GM12878 (cell line): ENCODE measurements around the gene ASIC2. TPM values are rescaled to one million over a fixed set of nuclear protein-coding genes. Genes with fewer than 3 reads are reported as not detected.

Experiments
- ATAC-seq: fragments of 200-7000 bp; cut with Tn5 transposase; 3 replicates; pipeline ENCODE4 v1.9.1; 2020; ENCODE audit warnings: mild to moderate bottlenecking, moderate library complexity
- BruUV-seq: library from RNA; stranded (reverse); fragments of 400-500 nt; replicated peaks from 2 replicates; lab custom pipeline; 2021; lab: Mats Ljungman, UMichigan
- CTCF ChIA-PET: fragments of 300-600 bp; sonication (Branson Sonifier 250); formaldehyde crosslinking; extraction: SDS; loops from one replicate; lab custom pipeline; 2021; ENCODE audit warnings: inconsistent platforms; lab: Yijun Ruan, JAX
- POLR2A ChIA-PET: fragments of 350-600 bp; formaldehyde crosslinking; extraction: SDS; loops from one replicate; lab custom pipeline; 2021; ENCODE audit warnings: inconsistent platforms; lab: Charles Lee
- RAD21 ChIA-PET: fragments of 300-600 bp; sonication (Branson Sonifier 250); formaldehyde crosslinking; loops from one replicate; lab custom pipeline; 2023; ENCODE audit warnings: antibody characterized with exemption; ENCODE audit not compliant: unreplicated experiment; lab: Charles Lee
- SMC1A ChIA-PET: fragments of 300-600 bp; sonication (Branson Sonifier 250); formaldehyde crosslinking; loops from one replicate; lab custom pipeline; 2023; ENCODE audit not compliant: unreplicated experiment, uncharacterized antibody; lab: Charles Lee
- DNase-seq: peaks from one replicate; pipeline ENCODE4 v3.0.0-alpha.2; 2011; ENCODE audit warnings: low read depth, low spot score
- FAIRE-seq: peaks from 3 replicates; lab custom pipeline; 2011; peaks lifted over from hg19 to GRCh38; lab: Jason Lieb, UNC
- H2AFZ ChIP-seq: 2 replicates; pipeline ENCODE4 v1.6.0; 2011; ENCODE audit warnings: low read depth, low read length, control low read depth; ENCODE audit not compliant: control insufficient read depth
- H3K27ac ChIP-seq: 2 replicates; pipeline ENCODE4 v1.5.1; 2011; ENCODE audit warnings: control low read depth; ENCODE audit not compliant: control insufficient read depth, insufficient read depth
- H3K27me3 ChIP-seq, 2 experiments: replicated peaks in 1 of 2; 2 replicates each; pipeline versions ENCODE4 v1.6.0 to v1.6.1; 2011; ENCODE audit warnings: low read length in 1 of 2; ENCODE audit not compliant: control insufficient read depth in 2 of 2, insufficient read depth in 2 of 2
- H3K36me3 ChIP-seq, 2 experiments: 2 replicates each; pipeline ENCODE4 v1.5.1; 2011; ENCODE audit warnings: low read length in 1 of 2; ENCODE audit not compliant: control insufficient read depth in 2 of 2, insufficient read depth in 2 of 2
- H3K4me1 ChIP-seq: 2 replicates; pipeline ENCODE4 v1.6.1; 2011; ENCODE audit warnings: mild to moderate bottlenecking, low read length, moderate library complexity, mixed read lengths; ENCODE audit not compliant: control insufficient read depth, insufficient read depth
- H3K4me2 ChIP-seq: 2 replicates; pipeline ENCODE4 v1.6.0; 2011; ENCODE audit warnings: control low read depth; ENCODE audit not compliant: control insufficient read depth, insufficient read depth
- H3K4me3 ChIP-seq: fragments of 200-600 bp; sonication (generic); 2 replicates; pipeline ENCODE4 v1.5.1; 2016
- H3K79me2 ChIP-seq: 2 replicates; pipeline ENCODE4 v1.6.0; 2011; ENCODE audit warnings: low read length; ENCODE audit not compliant: control insufficient read depth, insufficient read depth
- H3K9ac ChIP-seq: 2 replicates; pipeline ENCODE4 v1.8.0; 2011; ENCODE audit warnings: low read length, control low read depth, mixed read lengths; ENCODE audit not compliant: control insufficient read depth, insufficient read depth
- H3K9me3 ChIP-seq: replicated peaks from 3 replicates; pipeline ENCODE4 v1.5.1; 2011; ENCODE audit warnings: mild to moderate bottlenecking, low read length; ENCODE audit not compliant: control insufficient read depth, insufficient read depth
- H4K20me1 ChIP-seq: 2 replicates; pipeline ENCODE4 v1.6.0; 2011; ENCODE audit not compliant: control insufficient read depth, insufficient read depth
- ASH2L ChIP-seq: fragments of 300-600, 200-600 bp; sonication (generic); IDR thresholded peaks from 2 replicates; pipeline ENCODE4 v1.6.1; 2017; ENCODE audit warnings: low read depth, mild to moderate bottlenecking, borderline replicate concordance
- BHLHE40 ChIP-seq, 2 experiments: fragments of 450-650 bp in 1 of 2; IDR thresholded peaks; 2 replicates each; pipeline ENCODE4 v1.6.1; 2011 to 2017; ENCODE audit warnings: low read depth in 2 of 2, borderline replicate concordance in 1 of 2, improper control_type of control experiment in 1 of 2, low read length in 1 of 2, mild to moderate bottlenecking in 1 of 2
- CHD4 ChIP-seq: fragments of 200-600 bp; sonication (generic); IDR thresholded peaks from 2 replicates; pipeline ENCODE4 v1.6.1; 2016; ENCODE audit warnings: mild to moderate bottlenecking
- EED ChIP-seq: sonication (generic); IDR thresholded peaks from 2 replicates; pipeline ENCODE4 v1.6.1; 2016; ENCODE audit warnings: antibody characterized with exemption, low read depth
- ELK1 ChIP-seq: IDR thresholded peaks from 2 replicates; pipeline ENCODE4 v1.6.1; 2012; ENCODE audit warnings: low read depth, low read length, improper control_type of control experiment
- EP300 ChIP-seq, 2 experiments: fragments of 150-350 bp in 1 of 2; IDR thresholded peaks; 2 replicates each; pipeline ENCODE4 v1.6.1; 2011 to 2012; ENCODE audit warnings: low read depth in 2 of 2, low read length in 2 of 2, borderline replicate concordance in 1 of 2, improper control_type of control experiment in 1 of 2, inconsistent platforms in 1 of 2; ENCODE audit not compliant: control insufficient read depth in 1 of 2
- EZH2 ChIP-seq: IDR thresholded peaks from 2 replicates; pipeline ENCODE4 v1.6.1; 2012; ENCODE audit warnings: low read depth, mild to moderate bottlenecking, control low read depth, inconsistent platforms, low read length, borderline replicate concordance; ENCODE audit not compliant: control insufficient read depth
- HCFC1 ChIP-seq: fragments of 150-350 bp; IDR thresholded peaks from 2 replicates; pipeline ENCODE4 v1.6.1; 2014; ENCODE audit warnings: low read length
- JUND ChIP-seq: IDR thresholded peaks from 2 replicates; pipeline ENCODE4 v1.6.1; 2012; ENCODE audit warnings: low read depth, mild to moderate bottlenecking, low read length, improper control_type of control experiment, moderate library complexity
- NFIC ChIP-seq: IDR thresholded peaks from 2 replicates; pipeline ENCODE4 v1.6.1; 2012; ENCODE audit warnings: low read depth, mild to moderate bottlenecking, inconsistent platforms, low read length, moderate library complexity
- NR2C1 ChIP-seq: fragments of 450-650 bp; IDR thresholded peaks from 2 replicates; pipeline ENCODE4 v1.6.1; 2017; ENCODE audit warnings: antibody characterized with exemption, mild to moderate bottlenecking, moderate library complexity
- NR2C2 ChIP-seq: IDR thresholded peaks from 2 replicates; pipeline ENCODE4 v1.6.1; 2011; ENCODE audit warnings: borderline replicate concordance, low read depth; ENCODE audit not compliant: control insufficient read depth, insufficient read length
- PKNOX1 ChIP-seq: fragments of 450-650 bp; IDR thresholded peaks from 2 replicates; pipeline ENCODE4 v1.6.1; 2016; ENCODE audit warnings: mild to moderate bottlenecking
- RAD51 ChIP-seq: fragments of 450-650 bp; IDR thresholded peaks from 2 replicates; pipeline ENCODE4 v1.6.1; 2016; ENCODE audit warnings: moderate library complexity, mild to moderate bottlenecking, inconsistent platforms
- STAT1 ChIP-seq: fragments of 450-650 bp; conservative IDR thresholded peaks from 2 replicates; pipeline ENCODE4 v1.6.1; 2014; ENCODE audit warnings: antibody characterized with exemption, mild to moderate bottlenecking
- USF1 ChIP-seq: IDR thresholded peaks from 2 replicates; pipeline ENCODE4 v1.6.1; 2011; ENCODE audit warnings: borderline replicate concordance, low read depth, mild to moderate bottlenecking, moderate library complexity, mixed read lengths, low read length; ENCODE audit not compliant: insufficient read depth; ENCODE audit errors: extremely low read length
- YBX1 ChIP-seq: fragments of 450-650 bp; IDR thresholded peaks from 2 replicates; pipeline ENCODE4 v1.6.1; 2016; ENCODE audit warnings: antibody characterized with exemption
- ZBTB33 ChIP-seq: fragments of 450-650 bp; IDR thresholded peaks from 2 replicates; pipeline ENCODE4 v1.6.1; 2017; ENCODE audit warnings: mild to moderate bottlenecking
- ZNF622 ChIP-seq: fragments of 450-650 bp; IDR thresholded peaks from 2 replicates; pipeline ENCODE4 v1.6.1; 2017; ENCODE audit warnings: mild to moderate bottlenecking, inconsistent platforms
- WGBS: methylation state at CpG from one replicate; pipeline ENCODE4 v1.1.6; 2016; ENCODE audit warnings: low lambda C conversion rate; ENCODE audit not compliant: insufficient replicate concordance, insufficient coverage; ENCODE audit errors: missing lambda C conversion rate; 5-methylcytosine and 5-hydroxymethylcytosine counted together
- in situ Hi-C: fragments of 300-500 bp; cut with MboI; formaldehyde crosslinking; loops from 9 replicates; pipeline ENCODE4 v1.14.3; 2018; ENCODE audit warnings: mixed read lengths
- intact Hi-C: fragments of 100-400 bp; cut with micrococcal nuclease; formaldehyde crosslinking; loops from one replicate; pipeline ENCODE4 v1.14.2; 2022; ENCODE audit not compliant: unreplicated experiment
- polyA plus RNA-seq, 11 experiments: library from polyadenylated mRNA; depleted of rRNA in 4 of 11; unstranded in 6 of 11; stranded (reverse) in 5 of 11; fragments of >200 nt; fragmentation: Nextera tagmentation in 4 of 11; fragmentation: Illumina TruSeq in 1 of 11; extraction: Ambion mirVana in 4 of 11; extraction: Trizol in 1 of 11; gene quantifications; 1 replicate in 1 of 11; 2 replicates in 10 of 11; pipeline versions ENCODE4 v1.2.1 to v1.2.3, GENCODE V29; 2011 to 2016; ENCODE audit warnings: inconsistent platforms in 2 of 11, missing spikeins in 2 of 11, low read depth in 1 of 11
- total RNA-seq, 4 experiments: library from RNA; depleted of rRNA in 3 of 4; stranded (reverse); fragments of >200 nt in 3 of 4; fragmentation: Illumina TruSeq in 1 of 4; extraction: Trizol in 1 of 4; gene quantifications; 2 replicates each; pipeline versions ENCODE4 v1.2.1 to v1.2.3, GENCODE V29; 2013 to 2021

ASIC2 gene
- total and polyA plus RNA-seq, 10 of the 15 experiments (the other 5 are each of a cell fraction or from before 2014, with no cell fraction given) = not detected

GRCh38 chr17:33179151-33179550 lies 113.9 kb downstream of the ASIC2 start:
- H2AFZ ChIP-seq = no peak overlapping the region
- no peaks in the 10 kb centered on the region for H3K9me3 ChIP-seq
- peaks cover 3% of the 10 kb centered on the region in 2 experiments; a peak in 3 of 4 replicates for H3K27me3 ChIP-seq
- ChIA-PET SMC1A (no interaction called here), RAD21 (no interaction called here), POLR2A (no interaction called here), CTCF (no interaction called here)
- BruUV-seq = no TSS peak
- H3K36me3 ChIP-seq = no peaks in the 10 kb centered on the region
- no peaks in the 10 kb centered on the region for H3K79me2 ChIP-seq
- intact Hi-C loops (no loop called here), in situ Hi-C loops (no loop called here)
- no peak overlapping the region for H3K4me3 ChIP-seq
- H4K20me1 ChIP-seq = no peaks in the 10 kb centered on the region
- H3K27ac ChIP-seq = no peak overlapping the region
- H3K4me1 ChIP-seq = no peaks in the 10 kb centered on the region
- no peak overlapping the region for H3K4me2 ChIP-seq
- ATAC-seq (no peak), DNase-seq (no peak), FAIRE-seq (no peak)
- no peak for TF ChIP-seq ASH2L
- no peak for TF ChIP-seq STAT1
- no peak for TF ChIP-seq EP300 (IDR thresholded peaks at IDR 0.05; ENCODE audit: borderline replicate concordance in 1 of 2, control insufficient read depth in 1 of 2, low read depth in 2 of 2, low read length in 2 of 2)
- TF ChIP-seq JUND = no peak
- no peak for TF ChIP-seq CHD4
- no peak for TF ChIP-seq ZNF622
- TF ChIP-seq HCFC1 = no peak
- TF ChIP-seq ZBTB33 = no peak
- TF ChIP-seq NR2C2 = no peak
- TF ChIP-seq BHLHE40 (IDR thresholded peaks at IDR 0.05; ENCODE audit: borderline replicate concordance in 1 of 2, low read depth in 2 of 2, low read length in 1 of 2) = no peak
- no peak for TF ChIP-seq EED
- TF ChIP-seq PKNOX1 = no peak
- TF ChIP-seq NR2C1 = no peak
- TF ChIP-seq NFIC = no peak
- TF ChIP-seq YBX1 = no peak
- TF ChIP-seq ELK1 = no peak
- TF ChIP-seq RAD51 = no peak
- no peak for TF ChIP-seq EZH2
- no peak for TF ChIP-seq USF1
- TF ChIP-seq, all 136 proteins: peak for 0
- no peak overlapping the region for H3K9ac ChIP-seq
- 3% methylated on average over 4 of the region's 4 CpGs for WGBS
